Measurements from ENCODE around the gene KCNH4. TPM values are rescaled to one million over a fixed set of nuclear protein-coding genes. Genes with fewer than 3 reads are reported as not detected.
"Not testable (repeated sequence)": the region's sequence is repeated elsewhere in the genome, so short reads cannot be mapped to it uniquely, and the experiment has no call there.

KCNH4 gene
- polyA plus RNA-seq, 1 donor from 2014 or later, result 0.56 TPM

- no peak overlapping the region for H3K4me3 ChIP-seq (ENCODE audit: low read length)
- H2AFZ ChIP-seq (ENCODE audit: low read depth, low read length), result no peak overlapping the region
- H3K27me3 ChIP-seq (ENCODE audit: insufficient read depth, low read depth, low read length), result peaks cover 11% of the 10 kb centered on the region
- no peak overlapping the region for H3K27ac ChIP-seq (ENCODE audit: low read length)
- no peak overlapping the region for H3K9ac ChIP-seq (ENCODE audit: low read length)
- no peaks in the 10 kb centered on the region for H3K79me2 ChIP-seq (replicated peaks; ENCODE audit: insufficient read depth, low read length)
- no peaks in the 10 kb centered on the region for H3K36me3 ChIP-seq (ENCODE audit: insufficient read depth, low read length)
- no peaks in the 10 kb centered on the region for H3K9me2 ChIP-seq (ENCODE audit: insufficient read depth, low read length)
- H3K9me3 ChIP-seq (ENCODE audit: low read length), result no peaks in the 10 kb centered on the region
- H3F3A ChIP-seq (ENCODE audit: insufficient read depth, low read length, poor library complexity, severe bottlenecking), result no peaks in the 10 kb centered on the region
- TF ChIP-seq TAF1 (IDR thresholded peaks at IDR 0.05; ENCODE audit: low read depth) (no peak), POLR2AphosphoS5 (IDR thresholded peaks at IDR 0.05) (no peak), EP300 (conservative IDR thresholded peaks at IDR 0.05; ENCODE audit: poor library complexity, severe bottlenecking) (no peak), SMC3 (conservative IDR thresholded peaks at IDR 0.05; ENCODE audit: poor library complexity) (no peak), EZH2 (IDR thresholded peaks at IDR 0.05; ENCODE audit: borderline replicate concordance, insufficient read depth, low read length, poor library complexity, severe bottlenecking) (no peak), RAD21 (conservative IDR thresholded peaks at IDR 0.05) (no peak), REST (IDR thresholded peaks at IDR 0.05; ENCODE audit: borderline replicate concordance) (no peak), MXI1 (conservative IDR thresholded peaks at IDR 0.05; ENCODE audit: poor library complexity, severe bottlenecking) (no peak), CTCF (IDR thresholded peaks at IDR 0.05; ENCODE audit: poor library complexity, severe bottlenecking) (no peak)
- H4K20me1 ChIP-seq (ENCODE audit: insufficient read depth), result no peaks in the 10 kb centered on the region
- no peak overlapping the region for H3K4me2 ChIP-seq (ENCODE audit: low read length)
Measured at GRCh38 chr17:42187833-42188232, 6.9 kb upstream of the KCNH4 start.

GRCh38 chr17:42186191-42186590, 5.2 kb upstream of the KCNH4 start:
- H3K9me3 ChIP-seq (ENCODE audit: low read length); H3K4me3 ChIP-seq (ENCODE audit: low read length); H3K36me3 ChIP-seq (ENCODE audit: insufficient read depth, low read length); H3K4me2 ChIP-seq (ENCODE audit: low read length); H3K9me2 ChIP-seq (ENCODE audit: insufficient read depth, low read length); H3K79me2 ChIP-seq (replicated peaks; ENCODE audit: insufficient read depth, low read length); H2AFZ ChIP-seq (ENCODE audit: low read depth, low read length); H3K27ac ChIP-seq (ENCODE audit: low read length); H4K20me1 ChIP-seq (ENCODE audit: insufficient read depth); H3F3A ChIP-seq (ENCODE audit: insufficient read depth, low read length, poor library complexity, severe bottlenecking); H3K9ac ChIP-seq (ENCODE audit: low read length): not testable (repeated sequence)
- peaks cover 26% of the 10 kb centered on the region for H3K27me3 ChIP-seq (ENCODE audit: insufficient read depth, low read depth, low read length)

GRCh38 chr17:42185621-42185930, 4.6 kb upstream of the KCNH4 start:
- H3K4me2 ChIP-seq (ENCODE audit: low read length), result no peak overlapping the region
- H3K9me2 ChIP-seq (ENCODE audit: insufficient read depth, low read length), result no peaks in the 10 kb centered on the region
- peak overlapping the region; percentile 31 for H3K9ac ChIP-seq (ENCODE audit: low read length)
- TF ChIP-seq REST (IDR thresholded peaks at IDR 0.05; ENCODE audit: borderline replicate concordance), result no peak
- no peaks in the 10 kb centered on the region for H3K36me3 ChIP-seq (ENCODE audit: insufficient read depth, low read length)
- no peaks in the 10 kb centered on the region for H3F3A ChIP-seq (ENCODE audit: insufficient read depth, low read length, poor library complexity, severe bottlenecking)
- no peaks in the 10 kb centered on the region for H3K9me3 ChIP-seq (ENCODE audit: low read length)
- peaks cover 32% of the 10 kb centered on the region for H3K27me3 ChIP-seq (ENCODE audit: insufficient read depth, low read depth, low read length)
- peak overlapping the region; percentile 12 for H3K27ac ChIP-seq (ENCODE audit: low read length)
- H2AFZ ChIP-seq (ENCODE audit: low read depth, low read length), result peak overlapping the region; percentile 51
- H3K79me2 ChIP-seq (replicated peaks; ENCODE audit: insufficient read depth, low read length), result no peaks in the 10 kb centered on the region
- no peaks in the 10 kb centered on the region for H4K20me1 ChIP-seq (ENCODE audit: insufficient read depth)
- no peak overlapping the region for H3K4me3 ChIP-seq (ENCODE audit: low read length)

Data from neural cell (in vitro differentiated cells).